ENCODE results near the gene IDI2.
A peak's percentile ranks its signal among the peaks of the same experiment; 100 is the strongest.

The IDI2 gene

GRCh38 chr10:1003884-1004670, 21.6 kb downstream of the IDI2 start:
- no peak for DNase-seq

- no peak for DNase-seq
These were observed 23.1 kb downstream of the IDI2 start for GRCh38 chr10:1002425-1003006.

- DNase-seq: no peak
These were observed 28.2 kb downstream of the IDI2 start for GRCh38 chr10:997266-998022.

- DNase-seq: no peak
These were observed 29.6 kb downstream of the IDI2 start for GRCh38 chr10:996031-996430.

- no peak for DNase-seq
These were observed 30.1 kb downstream of the IDI2 start for GRCh38 chr10:995559-995926.

GRCh38 chr10:994836-995558, 30.7 kb downstream of the IDI2 start:
- no peak for DNase-seq

- DNase-seq: no peak
These were observed 32.8 kb downstream of the IDI2 start for GRCh38 chr10:992871-993270.

GRCh38 chr10:992467-992866, 33.2 kb downstream of the IDI2 start:
- DNase-seq: no peak

GRCh38 chr10:990808-991207, 34.9 kb downstream of the IDI2 start:
- no peak for DNase-seq

- no peak for DNase-seq
These were observed 36.8 kb downstream of the IDI2 start for GRCh38 chr10:988667-989545.

GRCh38 chr10:987870-988666, 37.6 kb downstream of the IDI2 start, which contains the start of gene GTPBP4:
TSS of gene GTPBP4 (plus strand) at chr10:988434. CDS start at chr10:988480, 46 bp downstream.
- DNase-seq: peak; percentile 96

GRCh38 chr10:987620-987869, 38.1 kb downstream of the IDI2 start:
- DNase-seq: no peak

- no peak for DNase-seq
These were observed 38.6 kb downstream of the IDI2 start for GRCh38 chr10:986881-987619.

GRCh38 chr10:986137-986825, 39.4 kb downstream of the IDI2 start:
- DNase-seq: no peak

GRCh38 chr10:985361-985760, 40.3 kb downstream of the IDI2 start:
- no peak for DNase-seq

- no peak for DNase-seq
These were observed 41.5 kb downstream of the IDI2 start for GRCh38 chr10:983971-984655.

GRCh38 chr10:983401-983800, 42.3 kb downstream of the IDI2 start:
- DNase-seq: no peak

GRCh38 chr10:980468-981093, 45.1 kb downstream of the IDI2 start:
- no peak for DNase-seq

- no peak for DNase-seq
These were observed 46.7 kb downstream of the IDI2 start for GRCh38 chr10:978826-979421.

All from CD4-positive, alpha-beta T cell treated with Interferon gamma for 1 hour (primary cell).